ENCODE measurements around the gene PGA5.
"Not testable (repeated sequence)": the region's sequence is repeated elsewhere in the genome, so short reads cannot be mapped to it uniquely, and the experiment has no call there.

PGA5 gene

GRCh38 chr11:61222047-61222446 is 18.9 kb upstream of the PGA5 start, which contains the start of gene PGA4:
Gene PGA4 (plus strand): TSS chr11:61222347. CDS start chr11:61222401, 54 bp downstream.
- H3K4me3 ChIP-seq (ENCODE audit: low read length); DNase-seq (ENCODE audit: low read depth, low spot score): not testable (repeated sequence)

GRCh38 chr11:61222692-61223091 is 18.3 kb upstream of the PGA5 start:
- not testable (repeated sequence) for H3K4me3 ChIP-seq (ENCODE audit: low read length); DNase-seq (ENCODE audit: low read depth, low spot score)

- DNase-seq (ENCODE audit: low read depth, low spot score); H3K4me3 ChIP-seq (ENCODE audit: low read length): not testable (repeated sequence)
These were observed 14.4 kb upstream of the PGA5 start for GRCh38 chr11:61226457-61227137.

- H3K4me3 ChIP-seq (ENCODE audit: low read length); DNase-seq (ENCODE audit: low read depth, low spot score): not testable (repeated sequence)
These were observed 11.5 kb upstream of the PGA5 start for GRCh38 chr11:61229458-61229857.

GRCh38 chr11:61231033-61231432 is 9.9 kb upstream of the PGA5 start:
- H3K4me3 ChIP-seq (ENCODE audit: low read length); DNase-seq (ENCODE audit: low read depth, low spot score): not testable (repeated sequence)

- not testable (repeated sequence) for DNase-seq (ENCODE audit: low read depth, low spot score); H3K4me3 ChIP-seq (ENCODE audit: low read length)
These were observed 9.4 kb upstream of the PGA5 start for GRCh38 chr11:61231585-61231984.

GRCh38 chr11:61232548-61233145 is 8.3 kb upstream of the PGA5 start:
- H3K4me3 ChIP-seq (ENCODE audit: low read length); DNase-seq (ENCODE audit: low read depth, low spot score): not testable (repeated sequence)

GRCh38 chr11:61237130-61237529 is 3.8 kb upstream of the PGA5 start:
- not testable (repeated sequence) for DNase-seq (ENCODE audit: low read depth, low spot score); H3K4me3 ChIP-seq (ENCODE audit: low read length)

- DNase-seq (ENCODE audit: low read depth, low spot score); H3K4me3 ChIP-seq (ENCODE audit: low read length): not testable (repeated sequence)
These were observed 687 bp upstream of the PGA5 start for GRCh38 chr11:61240288-61240687.

- DNase-seq (ENCODE audit: low read depth, low spot score); H3K4me3 ChIP-seq (ENCODE audit: low read length): not testable (repeated sequence)
These were observed 551 bp downstream of the PGA5 start for GRCh38 chr11:61241526-61241925.

GRCh38 chr11:61245284-61245964 is 4.4 kb downstream of the PGA5 start:
- not testable (repeated sequence) for H3K4me3 ChIP-seq (ENCODE audit: low read length); DNase-seq (ENCODE audit: low read depth, low spot score)

GRCh38 chr11:61248071-61248470 is 7.1 kb downstream of the PGA5 start:
- not testable (repeated sequence) for DNase-seq (ENCODE audit: low read depth, low spot score); H3K4me3 ChIP-seq (ENCODE audit: low read length)

- DNase-seq (ENCODE audit: low read depth, low spot score); H3K4me3 ChIP-seq (ENCODE audit: low read length): not testable (repeated sequence)
These were observed 8.2 kb downstream of the PGA5 start for GRCh38 chr11:61249201-61249600.

- not testable (repeated sequence) for H3K4me3 ChIP-seq (ENCODE audit: low read length); DNase-seq (ENCODE audit: low read depth, low spot score)
These were observed 10.1 kb downstream of the PGA5 start for GRCh38 chr11:61250796-61251765.

GRCh38 chr11:61252332-61252731 is 11.4 kb downstream of the PGA5 start:
- not testable (repeated sequence) for DNase-seq (ENCODE audit: low read depth, low spot score); H3K4me3 ChIP-seq (ENCODE audit: low read length)

GRCh38 chr11:61254403-61255025 is 13.5 kb downstream of the PGA5 start:
- DNase-seq (ENCODE audit: low read depth, low spot score) = peak; percentile 38
- H3K4me3 ChIP-seq (ENCODE audit: low read length) = no peak overlapping the region

GRCh38 chr11:61256710-61257482 is 15.9 kb downstream of the PGA5 start:
- no peak overlapping the region for H3K4me3 ChIP-seq (ENCODE audit: low read length)
- DNase-seq (ENCODE audit: low read depth, low spot score) = no peak

GRCh38 chr11:61258546-61258945 is 17.6 kb downstream of the PGA5 start:
- no peak overlapping the region for H3K4me3 ChIP-seq (ENCODE audit: low read length)
- no peak for DNase-seq (ENCODE audit: low read depth, low spot score)
